H4 (cell line): ENCODE measurements around the gene RRP8. TPM values are rescaled to one million over a fixed set of nuclear protein-coding genes. Genes with fewer than 3 reads are reported as not detected.

Experiments
- DNase-seq: peaks from one replicate; pipeline ENCODE4 v3.0.0-alpha.2; 2015; ENCODE audit warnings: low spot score
- total RNA-seq: library from RNA; depleted of rRNA; stranded (reverse); fragments of >200 nt; shearing (Covaris generic); gene quantifications from 2 replicates; pipeline ENCODE4 v1.2.3, GENCODE V29; 2014

RRP8 gene
- total RNA-seq, 1 experiment from 2014 or later: 21.6 TPM

GRCh38 chr11:6568191-6568918, 35.1 kb downstream of the RRP8 start:
- peak; percentile 66 for DNase-seq

GRCh38 chr11:6567371-6567745, 36.1 kb downstream of the RRP8 start:
- DNase-seq: no peak

GRCh38 chr11:6566704-6567370, 36.6 kb downstream of the RRP8 start:
- no peak for DNase-seq

GRCh38 chr11:6565988-6566703, 37.3 kb downstream of the RRP8 start:
- no peak for DNase-seq

- DNase-seq: no peak
Observed at GRCh38 chr11:6565325-6565724, 38.1 kb downstream of the RRP8 start.

GRCh38 chr11:6563667-6564066, 39.7 kb downstream of the RRP8 start:
- no peak for DNase-seq

- no peak for DNase-seq
Observed at GRCh38 chr11:6563121-6563619, 40.2 kb downstream of the RRP8 start.

- no peak for DNase-seq
Observed at GRCh38 chr11:6561288-6561687, 42.1 kb downstream of the RRP8 start.

- no peak for DNase-seq
Observed at GRCh38 chr11:6559369-6559768, 44.0 kb downstream of the RRP8 start.

- DNase-seq: no peak
Observed at GRCh38 chr11:6557761-6558674, 45.4 kb downstream of the RRP8 start.

GRCh38 chr11:6557063-6557462, 46.4 kb downstream of the RRP8 start:
- DNase-seq: no peak

GRCh38 chr11:6556139-6556949, 47.1 kb downstream of the RRP8 start:
- no peak for DNase-seq

GRCh38 chr11:6554828-6555706, 48.3 kb downstream of the RRP8 start:
- no peak for DNase-seq

GRCh38 chr11:6553634-6554033, 49.8 kb downstream of the RRP8 start:
- no peak for DNase-seq

- no peak for DNase-seq
Observed at GRCh38 chr11:6548641-6549040, 54.8 kb downstream of the RRP8 start.

GRCh38 chr11:6548121-6548520, 55.3 kb downstream of the RRP8 start:
- no peak for DNase-seq

GRCh38 chr11:6547177-6547576, 56.2 kb downstream of the RRP8 start:
- no peak for DNase-seq

GRCh38 chr11:6546735-6547134, 56.7 kb downstream of the RRP8 start:
- DNase-seq: no peak

GRCh38 chr11:6545917-6546605, 57.4 kb downstream of the RRP8 start:
- DNase-seq: no peak
